GM18502 (cell line): Measurements from ENCODE around the gene TAAR1.
A peak's percentile ranks its signal among the peaks of the same experiment; 100 is the strongest.
"Not testable (repeated sequence)": the region's sequence is repeated elsewhere in the genome, so short reads cannot be mapped to it uniquely, and the experiment has no call there.

ENCODE experiments used
- ATAC-seq: cut with Tn5 transposase; IDR thresholded peaks from one replicate; pipeline ENCODE4 v1.9.1; 2021; ENCODE audit warnings: mild to moderate bottlenecking; ENCODE audit not compliant: unreplicated experiment, poor library complexity

TAAR1 gene

DNA sequence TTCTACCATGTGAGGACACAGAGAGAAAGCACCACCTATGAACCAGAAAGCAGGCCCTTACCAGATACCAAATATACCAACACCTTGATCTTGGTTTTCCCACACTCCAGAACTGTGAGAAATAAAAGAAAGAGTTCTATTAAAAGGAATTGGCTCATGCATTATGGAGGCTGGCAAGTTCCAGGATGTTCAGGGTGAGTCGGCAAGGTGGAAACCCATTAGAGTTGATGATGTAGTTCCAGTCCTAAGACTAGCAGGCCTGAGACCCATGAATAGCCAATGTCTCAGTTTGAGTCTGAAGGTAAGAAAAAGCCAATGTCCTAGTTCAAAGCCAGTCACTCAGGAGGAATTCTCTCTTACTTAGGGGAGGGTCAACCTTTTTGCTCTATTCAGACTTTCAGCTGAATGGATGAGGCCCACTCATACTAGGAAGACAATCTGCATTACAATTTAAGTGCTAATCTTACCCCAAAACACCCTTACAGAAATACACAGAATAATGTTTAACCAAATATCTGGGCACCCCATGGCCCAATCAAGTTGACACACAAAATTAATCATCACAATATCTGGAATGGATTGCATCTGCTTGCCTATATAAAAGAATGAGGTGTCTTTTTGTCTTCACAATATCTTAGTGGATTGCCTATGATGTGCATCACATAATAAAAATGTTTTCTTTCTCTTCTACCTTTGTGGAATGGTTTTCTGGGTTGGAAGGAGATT is 5.5 kb upstream of the TAAR1 start:
- no peak for ATAC-seq

DNA sequence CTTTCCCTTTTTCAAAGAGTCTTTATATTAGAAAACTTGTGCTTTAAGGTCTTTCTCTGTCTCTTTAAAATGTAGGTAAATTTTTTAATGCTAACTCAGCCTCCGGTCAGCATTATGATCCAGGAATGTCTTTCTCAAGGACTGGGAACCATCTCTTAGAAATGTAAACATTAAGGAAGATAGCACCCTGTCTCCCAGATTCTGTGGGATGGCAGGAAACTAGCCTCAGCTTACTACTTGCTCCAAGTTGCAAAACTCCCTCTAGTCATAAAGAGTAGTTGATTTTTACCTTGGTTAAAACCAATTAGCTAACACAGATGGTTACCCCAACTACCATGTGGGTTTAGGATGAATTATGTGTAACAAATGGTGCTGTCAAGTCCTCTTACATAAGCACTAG is 4.7 kb upstream of the TAAR1 start:
- no peak for ATAC-seq

DNA sequence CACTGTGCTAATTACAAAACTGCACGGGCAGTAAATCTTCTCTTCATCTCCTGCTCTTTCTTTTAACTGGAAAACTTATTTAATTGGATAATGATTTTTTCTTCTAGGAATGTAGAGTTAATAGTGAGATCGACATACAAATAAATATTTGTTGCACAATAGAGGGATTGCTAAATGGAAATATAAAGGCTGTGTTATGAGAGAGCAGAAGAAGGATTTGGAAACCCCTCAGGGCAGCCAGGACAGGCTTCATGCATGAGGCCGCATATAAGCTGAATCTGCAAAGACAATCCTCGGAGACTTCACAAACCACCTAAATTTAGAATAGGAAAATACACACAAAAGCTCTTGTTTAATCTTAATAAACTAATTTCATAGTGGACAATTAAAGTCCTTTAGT is 2.9 kb upstream of the TAAR1 start:
- ATAC-seq = no peak

DNA sequence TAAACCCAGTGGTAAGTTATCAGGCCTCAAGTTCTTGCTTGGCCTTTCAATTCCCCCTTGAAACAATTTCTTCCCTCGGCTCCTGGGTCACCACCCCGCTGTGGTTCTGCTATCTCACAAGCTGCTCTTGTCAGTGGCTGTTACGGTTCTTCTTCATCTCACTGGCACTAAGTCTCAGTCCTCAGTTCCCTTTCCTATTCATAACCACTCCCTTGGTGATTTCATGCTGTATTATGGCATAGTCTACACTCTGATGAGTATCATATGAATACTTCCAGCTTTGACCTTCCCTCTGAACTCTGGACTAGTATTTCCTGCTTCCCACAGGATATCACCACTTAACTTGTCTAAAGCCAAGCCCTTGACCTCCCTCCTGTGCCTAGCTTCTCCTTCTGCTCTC is 7.9 kb downstream of the TAAR1 start:
- ATAC-seq = no peak

DNA sequence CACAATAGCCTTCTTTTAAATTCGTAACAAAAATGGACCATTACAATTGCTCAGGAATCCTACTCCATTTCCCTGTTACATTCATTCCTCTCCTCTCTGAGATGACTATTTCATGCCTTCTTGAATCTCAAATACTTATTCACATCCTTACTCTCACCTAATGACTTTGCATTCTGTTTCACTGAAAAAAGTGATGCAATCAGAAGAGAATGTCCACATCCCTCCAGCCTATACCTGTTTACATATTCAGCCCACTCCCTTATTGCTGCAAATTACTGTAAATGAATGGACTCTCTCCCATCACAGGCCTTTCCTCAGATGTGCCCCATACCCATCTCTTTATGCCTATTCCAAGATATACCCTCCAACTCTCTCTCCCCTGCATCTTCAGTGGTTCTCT is 8.6 kb downstream of the TAAR1 start:
- no peak for ATAC-seq

DNA sequence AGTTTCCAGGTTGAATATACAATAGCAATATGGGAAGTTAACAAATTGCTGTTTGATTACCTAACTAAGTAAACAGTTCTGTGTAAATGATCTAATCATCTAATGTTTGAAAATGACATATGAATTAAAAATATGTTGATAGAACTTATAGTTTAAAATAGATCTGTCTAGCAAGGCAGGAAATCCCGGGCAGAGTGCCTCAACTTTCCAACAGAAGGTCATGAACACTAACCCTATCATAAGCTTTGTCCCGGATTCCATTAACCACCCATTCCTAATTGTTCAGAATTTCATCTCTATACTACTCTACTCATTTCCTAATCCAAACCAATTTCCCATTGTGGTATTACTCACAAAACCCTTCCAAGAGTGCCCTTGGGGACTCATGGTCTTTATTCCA is 10.2 kb downstream of the TAAR1 start:
- ATAC-seq = no peak

DNA sequence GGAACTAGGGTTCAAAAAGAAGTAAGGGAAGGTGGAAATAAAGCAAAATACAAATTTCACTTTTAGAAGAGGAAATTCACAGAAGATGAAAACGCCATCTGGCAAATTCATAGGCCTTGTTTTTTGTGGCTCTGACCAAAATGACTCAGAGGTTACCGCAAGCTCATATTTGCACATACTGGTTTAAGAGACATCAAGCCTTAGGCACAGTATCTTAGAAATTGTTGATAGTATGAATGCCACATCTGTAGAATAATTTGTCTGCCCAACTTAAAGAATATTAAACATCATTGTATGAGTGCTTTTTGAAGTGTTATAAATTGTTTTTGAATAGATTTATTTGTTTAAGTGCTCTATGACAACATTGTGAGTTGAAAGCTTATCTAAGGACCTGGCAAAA is 10.6 kb downstream of the TAAR1 start:
- peak; percentile 96 for ATAC-seq

DNA sequence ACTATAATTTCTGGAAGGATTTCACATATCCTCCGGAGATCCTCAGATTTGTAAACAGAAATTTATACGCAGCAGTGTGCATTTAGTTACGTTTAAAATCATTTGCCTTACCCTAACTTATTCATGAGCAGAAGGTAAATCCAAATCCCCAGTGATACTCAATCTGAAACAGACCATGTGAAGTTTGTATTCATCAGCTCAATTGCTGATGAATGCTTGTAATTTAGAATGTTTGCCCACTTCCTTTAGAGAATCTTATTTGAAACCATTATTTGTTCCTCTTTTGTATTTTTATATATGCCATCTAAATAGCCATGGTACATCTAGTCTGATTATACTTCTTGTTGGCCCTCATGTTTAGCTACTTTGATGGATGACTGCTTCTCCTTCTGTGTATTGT is 15.4 kb downstream of the TAAR1 start:
- ATAC-seq = no peak

DNA sequence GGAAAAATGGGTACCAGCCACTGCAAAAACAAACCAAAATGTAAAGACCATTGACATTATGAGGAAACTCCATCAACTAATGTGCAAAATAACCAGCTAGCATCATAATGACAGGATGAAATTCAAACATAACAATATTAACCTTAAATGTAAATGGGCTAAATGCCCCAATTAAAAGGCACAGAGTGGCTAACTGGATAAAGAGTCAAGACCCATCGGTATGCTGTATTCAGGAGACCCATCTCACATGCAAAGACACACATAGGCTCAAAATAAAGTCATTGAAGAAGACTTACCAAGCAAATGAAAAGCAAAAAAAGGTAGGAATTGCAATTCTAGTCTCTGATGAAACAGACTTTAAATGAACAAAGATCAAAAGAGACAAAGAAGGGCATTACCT is 21.8 kb downstream of the TAAR1 start:
- ATAC-seq = not testable (repeated sequence)

DNA sequence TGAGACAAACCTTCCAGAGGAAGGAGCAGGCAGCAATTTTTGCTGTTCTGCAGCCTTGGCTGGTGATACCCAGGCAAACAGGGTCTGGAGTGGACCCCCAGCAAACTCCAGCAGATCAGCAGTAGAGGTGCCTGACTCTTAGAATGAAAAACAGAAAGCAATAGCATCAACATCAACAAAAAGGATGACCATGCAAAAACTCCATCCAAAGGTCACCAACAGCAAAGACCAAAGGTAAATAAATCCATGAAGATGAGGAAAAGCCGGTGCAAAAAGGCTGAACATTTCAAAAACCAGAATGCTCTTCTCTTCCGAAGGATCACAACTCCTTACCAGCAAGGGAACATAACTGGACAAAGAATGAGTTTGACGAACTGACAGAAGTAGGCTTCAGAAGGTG is 23.1 kb downstream of the TAAR1 start:
- ATAC-seq = not testable (repeated sequence)

DNA sequence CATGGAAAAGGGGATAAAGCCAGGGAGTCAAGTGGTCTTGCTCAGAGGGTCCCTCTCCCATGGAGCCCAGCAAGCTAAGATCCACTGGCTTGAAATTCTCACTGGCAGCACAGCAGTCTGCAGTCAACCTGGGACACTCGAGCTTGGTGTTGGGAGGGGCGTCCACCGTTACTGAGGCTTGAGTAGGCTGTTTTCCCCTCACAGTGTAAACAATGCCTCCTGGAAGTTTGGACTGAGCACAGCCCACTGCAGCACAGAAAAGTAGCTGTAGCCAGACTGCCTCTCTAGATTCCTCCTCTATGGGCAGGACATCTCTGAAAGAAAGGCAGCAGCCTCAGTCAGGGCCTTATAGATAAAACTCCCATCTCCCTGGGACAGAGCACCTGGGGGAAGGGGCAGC is 23.7 kb downstream of the TAAR1 start:
- not testable (repeated sequence) for ATAC-seq

DNA sequence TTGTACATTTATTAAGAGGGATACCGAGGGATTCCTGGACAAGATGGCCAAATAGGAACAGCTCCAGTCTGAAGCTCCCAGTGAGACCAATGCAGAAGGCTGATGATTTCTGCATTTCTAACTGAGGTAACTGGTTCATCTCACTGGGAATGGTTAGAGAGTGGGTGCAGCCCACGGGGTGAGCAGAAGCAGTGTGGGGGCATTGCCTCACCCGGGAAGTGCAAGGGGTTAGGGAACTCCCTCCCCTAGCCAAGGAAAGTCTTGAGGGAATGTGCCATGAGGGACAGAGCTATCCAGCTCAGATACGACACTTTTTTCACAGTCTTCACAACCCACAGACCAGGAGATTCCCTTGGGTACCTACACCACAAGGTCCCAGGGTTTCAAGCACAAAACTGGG is 24.2 kb downstream of the TAAR1 start:
- ATAC-seq = no peak

DNA sequence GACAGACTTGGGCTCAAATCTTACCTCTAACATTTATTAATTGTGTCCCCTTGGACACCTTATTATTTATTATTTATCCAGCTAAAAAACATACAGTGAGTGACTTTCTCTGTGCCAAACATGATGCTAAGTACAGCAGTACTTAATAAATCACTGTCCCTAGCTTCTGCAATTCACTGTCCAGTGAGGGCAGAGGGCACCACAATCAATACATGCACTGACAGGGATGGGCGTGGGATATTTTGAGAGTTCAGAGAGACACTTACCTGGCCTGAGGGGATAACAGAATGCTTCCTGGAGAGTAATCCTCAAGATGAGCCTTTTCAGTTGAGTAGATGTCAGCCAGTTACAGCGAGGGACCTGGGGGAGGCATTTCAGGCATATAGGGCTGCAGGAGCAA is 25.6 kb downstream of the TAAR1 start:
- ATAC-seq = no peak

DNA sequence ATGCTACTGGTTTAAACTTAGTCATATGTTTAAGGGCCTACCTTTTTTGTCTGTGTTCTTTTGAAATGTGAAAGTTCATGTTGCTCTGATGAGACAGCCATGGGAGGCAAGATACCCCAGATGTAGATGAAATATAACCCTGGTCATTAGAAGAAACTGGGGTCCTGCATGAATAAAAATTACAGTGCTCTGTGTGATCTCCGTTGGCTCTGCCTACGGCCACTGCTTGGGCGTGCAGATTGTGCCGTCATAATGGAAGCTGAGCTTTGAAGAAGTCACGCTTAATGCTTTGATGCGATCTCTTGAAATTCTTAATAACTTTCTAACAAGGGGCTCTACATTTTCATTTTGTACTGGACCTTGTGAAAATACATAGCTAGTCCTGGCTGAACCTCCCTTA is 34.8 kb downstream of the TAAR1 start, which contains the start of gene TAAR2:
TAAR2 (minus strand) TSS at position 101 of the 400 bp plus-strand sequence; CDS start at position 101, 0 bp downstream.
- no peak for ATAC-seq

DNA sequence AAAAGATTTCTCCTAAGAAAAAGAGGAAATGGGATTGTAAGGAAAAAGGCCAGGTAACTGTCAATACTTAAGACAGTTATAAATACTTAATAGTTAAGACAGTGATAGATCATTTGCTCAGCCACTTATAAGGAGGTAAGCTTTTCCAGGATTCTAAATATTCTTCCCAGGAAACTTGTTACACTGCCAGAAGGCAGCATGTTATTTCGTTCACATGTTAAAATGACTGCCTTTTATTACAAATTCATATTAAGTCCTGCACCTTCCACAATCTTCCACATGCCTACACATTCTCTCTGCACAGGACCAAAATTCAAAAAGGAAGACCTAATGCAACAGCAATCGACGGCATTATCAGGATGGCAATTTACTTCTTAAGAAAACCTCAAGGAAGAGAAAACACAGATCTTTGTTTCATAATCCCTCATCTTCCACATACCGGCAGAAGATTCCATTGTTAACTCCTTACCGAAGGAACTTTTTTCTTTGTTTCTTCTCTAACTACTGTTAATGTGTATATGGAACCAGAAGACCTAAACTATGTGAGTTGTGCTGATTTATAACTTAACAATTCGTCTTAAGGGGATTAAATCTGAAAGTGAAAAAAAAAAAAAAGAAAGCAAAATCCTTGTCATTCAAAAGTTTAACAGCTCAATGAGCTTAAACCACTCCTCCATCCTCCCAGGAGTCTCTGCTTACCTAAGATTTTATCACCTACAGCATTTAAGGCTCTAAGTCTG is 35.7 kb downstream of the TAAR1 start:
- no peak for ATAC-seq

DNA sequence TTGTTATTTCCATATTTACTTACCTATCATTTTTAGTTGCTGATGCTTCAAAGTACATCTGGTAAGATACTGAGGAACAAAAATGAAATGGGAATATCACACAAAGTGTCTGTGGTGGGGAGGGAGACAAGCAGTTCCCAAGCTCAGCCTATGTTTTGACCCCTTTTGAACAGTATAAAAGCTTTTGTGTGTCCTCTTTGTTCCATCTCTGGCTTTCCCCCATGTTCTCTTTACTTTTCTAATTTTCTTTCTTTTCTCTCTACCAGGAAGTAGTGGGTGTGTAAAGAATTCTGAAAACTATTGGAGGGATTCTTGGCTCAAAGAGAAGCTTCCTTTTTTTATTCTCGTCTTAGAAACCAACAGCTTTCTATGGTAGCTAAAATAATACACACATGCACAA is 42.3 kb downstream of the TAAR1 start:
- ATAC-seq = no peak

DNA sequence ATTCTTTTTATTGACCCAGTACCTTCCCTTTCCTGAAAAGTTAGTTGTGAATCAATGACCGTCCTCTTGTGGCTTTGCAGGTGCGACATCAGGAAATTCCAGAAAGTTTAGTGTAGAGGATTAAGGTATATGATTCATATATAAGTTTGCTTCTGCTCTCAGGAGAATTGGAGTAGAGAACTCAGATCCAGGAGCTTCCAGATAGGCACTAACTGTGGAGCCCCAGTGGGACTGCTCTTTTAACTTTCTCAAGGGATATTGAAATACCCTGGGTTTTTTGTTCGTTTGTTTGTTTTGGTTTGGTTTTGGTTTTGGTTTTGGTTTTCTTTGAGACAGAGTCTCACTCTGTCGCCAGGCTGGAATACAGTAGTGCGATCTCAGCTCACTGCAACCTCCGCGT is 44.4 kb downstream of the TAAR1 start:
- no peak for ATAC-seq

DNA sequence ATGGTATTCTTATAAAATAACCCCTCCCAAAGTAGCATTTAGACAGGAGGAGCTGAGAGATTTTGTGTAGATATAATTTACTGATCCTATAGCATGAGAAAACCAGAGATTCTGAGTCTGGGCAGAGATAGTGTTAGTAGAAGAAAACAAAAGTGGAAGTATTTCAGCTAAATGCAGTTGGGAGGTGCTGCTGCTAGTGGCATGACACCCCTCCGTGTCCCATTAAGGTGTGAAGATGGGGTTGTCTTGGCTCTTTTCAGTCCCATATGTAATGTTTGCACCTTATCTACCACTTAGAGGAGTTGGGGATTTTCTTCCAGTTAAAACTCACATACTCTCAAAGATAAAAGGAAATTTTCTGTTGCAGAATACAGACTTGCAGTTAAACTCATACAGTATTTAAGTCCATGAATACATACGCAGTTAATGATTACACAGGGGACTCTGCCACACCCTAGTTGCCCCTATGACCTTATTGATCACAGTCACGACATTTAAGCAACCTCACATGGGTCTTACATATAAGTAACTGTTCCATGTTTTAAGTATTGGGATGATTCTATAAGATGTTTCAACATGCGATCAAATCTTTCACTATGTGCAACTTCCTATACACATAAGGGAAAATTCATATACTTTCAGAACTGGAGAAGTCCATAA is 46.4 kb downstream of the TAAR1 start:
- ATAC-seq = no peak

DNA sequence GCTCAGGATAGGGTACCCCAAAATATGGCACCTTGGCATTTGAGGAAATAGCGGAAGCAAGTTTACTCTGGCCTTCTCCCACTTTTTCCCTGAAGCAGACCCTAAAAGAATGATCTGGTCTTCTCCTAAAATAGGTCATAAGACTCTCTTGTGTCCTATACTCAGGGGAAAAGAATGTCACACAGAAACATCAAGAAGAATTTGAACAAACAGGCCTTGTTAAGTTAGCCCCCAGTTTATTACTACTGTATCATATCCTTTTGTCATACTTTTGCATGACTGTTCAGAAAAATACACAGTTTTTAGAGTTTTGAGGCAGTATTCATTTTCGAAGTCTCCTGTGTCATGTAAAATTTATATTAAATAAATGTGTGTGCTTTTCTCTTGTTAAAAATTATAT is 47.4 kb downstream of the TAAR1 start:
- no peak for ATAC-seq

DNA sequence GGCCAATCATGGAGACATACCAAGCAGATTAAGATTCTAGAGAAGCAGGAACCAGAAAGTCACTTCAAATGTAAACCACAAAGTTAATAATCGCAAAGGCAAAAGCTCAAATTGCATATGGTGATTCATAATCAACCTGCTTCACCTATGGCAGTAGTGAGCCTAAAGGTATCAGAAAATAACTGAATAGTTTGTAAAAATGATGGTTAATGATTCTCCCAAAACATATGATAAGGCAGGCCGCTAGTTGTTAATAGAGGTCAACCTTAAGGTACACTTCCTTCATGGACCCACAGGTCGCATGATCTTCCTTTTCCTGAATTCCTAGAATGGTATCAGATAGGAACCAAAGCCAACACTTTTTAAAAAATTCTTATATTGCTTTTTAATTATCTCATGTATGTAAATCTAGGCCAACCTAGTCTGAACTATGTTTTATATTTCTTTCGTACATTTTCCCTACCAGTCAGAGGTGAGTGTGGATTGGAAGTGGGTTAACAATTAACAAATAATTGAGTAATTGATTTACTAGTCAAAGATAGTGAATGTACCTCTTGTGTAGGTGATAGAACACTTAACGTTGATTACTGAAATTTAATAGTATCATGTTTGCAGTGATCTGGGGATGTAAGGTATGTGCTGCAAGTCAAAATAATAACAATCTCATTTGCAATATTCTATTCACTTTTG is 51.3 kb downstream of the TAAR1 start:
- no peak for ATAC-seq

DNA sequence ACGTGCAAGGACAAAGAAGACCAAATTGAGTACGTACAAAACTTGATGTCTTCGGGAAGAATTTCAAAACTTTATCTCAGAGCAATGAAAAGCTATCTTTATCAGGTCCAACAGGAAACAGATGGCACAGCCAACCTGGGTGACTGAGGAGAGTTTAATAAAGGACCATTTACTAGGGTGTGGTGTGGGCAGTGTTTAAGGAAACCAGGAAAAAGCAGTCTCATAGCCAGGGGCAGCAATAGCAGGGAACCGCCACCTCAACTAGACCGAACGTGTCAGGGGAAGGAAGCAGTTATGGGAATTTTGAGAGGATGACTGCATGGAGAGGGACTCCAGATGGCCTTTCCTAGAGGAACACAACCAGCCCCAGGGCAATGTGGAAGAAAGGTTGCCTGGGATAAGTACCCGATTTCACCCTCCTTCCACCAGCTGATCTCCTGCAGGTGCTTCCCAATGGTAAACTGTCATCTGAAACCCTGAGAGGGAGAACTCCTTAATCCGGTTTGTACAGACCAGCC is 54.3 kb downstream of the TAAR1 start:
- ATAC-seq = no peak
